Measurements from ENCODE around the gene ERI3. TPM values are rescaled to one million over a fixed set of nuclear protein-coding genes. Genes with fewer than 3 reads are reported as not detected.

ERI3 gene
- total and polyA plus RNA-seq, 9 of the 15 experiments (the other 6 are each of a cell fraction or from before 2014, with no cell fraction given): 47.8 to 93.4 (median 67.2) TPM

DNA sequence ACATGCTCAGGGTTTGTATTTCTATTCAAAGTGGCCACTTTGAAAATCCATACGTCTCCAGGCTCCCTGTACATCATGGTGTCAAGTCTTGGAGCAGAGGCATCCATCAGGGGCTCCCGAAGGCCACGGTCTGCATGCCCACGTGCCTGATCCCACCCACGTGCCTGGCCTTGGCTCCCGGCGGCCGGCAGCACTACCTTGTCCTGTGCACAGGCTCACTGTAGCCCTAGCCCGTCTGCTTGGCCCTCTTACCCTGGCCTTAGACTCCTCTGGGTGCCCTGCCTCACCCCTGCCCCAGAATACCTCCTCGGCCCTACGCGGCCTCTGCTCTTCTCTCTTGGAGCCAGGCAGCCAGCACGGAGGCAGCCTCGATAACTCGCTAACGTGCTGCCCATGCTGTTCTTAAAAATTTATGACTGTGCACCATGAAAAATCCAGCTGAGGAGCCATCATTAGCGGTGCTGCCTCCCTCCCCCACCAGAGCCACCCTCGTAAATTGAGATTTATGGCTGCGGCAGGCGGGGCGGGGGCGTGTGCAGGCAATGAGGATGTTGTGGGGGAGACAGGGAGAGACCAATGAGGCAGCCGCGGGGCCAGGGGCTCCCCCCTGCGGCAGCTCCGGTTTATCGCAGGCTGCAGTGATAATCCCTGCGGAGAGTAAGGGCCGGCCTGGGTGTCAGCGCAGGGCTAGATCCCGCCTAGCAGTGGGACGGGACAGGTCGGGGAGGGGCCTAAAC, 117.2 kb downstream of the ERI3 start (continued):
- TF ChIP-seq MLLT1 (IDR thresholded peaks at IDR 0.05) (no peak), PHF8 (IDR thresholded peaks at IDR 0.05; ENCODE audit: borderline replicate concordance, low read length) (no peak), CBFA2T2 (conservative IDR thresholded peaks at IDR 0.05) (0 out of 2 replicates have a peak, but pooled peaks have one; percentile 10), RUNX1 (IDR thresholded peaks at IDR 0.05; ENCODE audit: low read depth) (0 out of 2 replicates have a peak, but pooled peaks have one; percentile 2), BCOR (IDR thresholded peaks at IDR 0.05) (no peak), DEAF1 (CRISPR knock-in tag; IDR thresholded peaks at IDR 0.05) (no peak), YY1 (IDR thresholded peaks at IDR 0.05; ENCODE audit: borderline replicate concordance in 1 of 3, control insufficient read depth in 1 of 3, extremely low read depth in 1 of 3, insufficient read depth in 3 of 3, insufficient read length in 1 of 3, insufficient replicate concordance in 2 of 3, low read depth in 1 of 3, low read length in 2 of 3) (peak in 2 of 3 experiments; percentile 58 to 62), FOXA3 (CRISPR knock-in tag; conservative IDR thresholded peaks at IDR 0.05 in 1 of 2, IDR thresholded peaks at IDR 0.05 in 1 of 2) (0 out of 4 replicates have a peak, but pooled peaks of 1 of the 2 experiments have one; percentile 39), ATF7 (IDR thresholded peaks at IDR 0.05) (peak; percentile 60), ZBTB2 (IDR thresholded peaks at IDR 0.05) (no peak), FOXP4 (CRISPR knock-in tag; IDR thresholded peaks at IDR 0.05; ENCODE audit: borderline replicate concordance) (no peak), PREB (CRISPR knock-in tag; IDR thresholded peaks at IDR 0.05) (no peak), DACH1 (IDR thresholded peaks at IDR 0.05; ENCODE audit: partially characterized antibody) (peak; percentile 51), RAD21 (CRISPR knock-in tag; conservative IDR thresholded peaks at IDR 0.05 in 1 of 2, IDR thresholded peaks at IDR 0.05 in 1 of 2) (peak in 1 of 2 experiments; percentile 67; a peak in 2 of 4 replicates), L3MBTL2 (IDR thresholded peaks at IDR 0.05) (0 out of 2 replicates have a peak, but pooled peaks have one; percentile 18), TEAD4 (IDR thresholded peaks at IDR 0.05; ENCODE audit: low read length) (peak; percentile 26; the same call in 1 of the 2 replicates), TEAD4 (CRISPR knock-in tag; IDR thresholded peaks at IDR 0.05; ENCODE audit: borderline replicate concordance) (no peak), ARID1B (IDR thresholded peaks at IDR 0.05) (peak; percentile 58)
